Activated T-helper 1 cell treated with anti-CD3 and anti-CD28 coated beads, Interleukin-12 subunit alpha, Interleukin-12 subunit beta, Interleukin-2, Interleukin-4 antibody, amounts not matched to agents 30 ng/mL and 10 ng/mL and 1 ng/mL, durations not matched to agents 14 hours and 24 hours and 36 hours (primary cell): ENCODE data around the gene USP25. TPM values are rescaled to one million over a fixed set of nuclear protein-coding genes. Genes with fewer than 3 reads are reported as not detected.

Experiments
- DNase-seq: peaks from one replicate; pipeline ENCODE4 v3.0.0; 2021; ENCODE audit warnings: low spot score
- H3K27ac Mint-ChIP-seq: one replicate; pipeline ENCODE4 v1.8.0; 2021; ENCODE audit warnings: mild to moderate bottlenecking, mixed read lengths
- H3K27me3 Mint-ChIP-seq: one replicate; pipeline ENCODE4 v1.8.0; 2022; ENCODE audit warnings: mild to moderate bottlenecking, moderate library complexity, mixed read lengths; ENCODE audit not compliant: insufficient read depth
- H3K36me3 Mint-ChIP-seq: one replicate; pipeline ENCODE4 v1.8.0; 2021; ENCODE audit warnings: low read depth, mixed read lengths
- H3K4me1 Mint-ChIP-seq: one replicate; pipeline ENCODE4 v1.8.0; 2021; ENCODE audit warnings: low read depth, mixed read lengths
- H3K4me3 Mint-ChIP-seq: one replicate; pipeline ENCODE4 v1.8.0; 2021; ENCODE audit warnings: mild to moderate bottlenecking, moderate library complexity, mixed read lengths
- H3K9me3 Mint-ChIP-seq: one replicate; pipeline ENCODE4 v1.8.0; 2021; ENCODE audit warnings: mixed read lengths
- intact Hi-C: fragments of 100-400 bp; cut with micrococcal nuclease; formaldehyde crosslinking; loops from one replicate; pipeline ENCODE4 v1.15.1; 2024
- total RNA-seq: library from RNA; stranded (reverse); gene quantifications from 2 replicates; pipeline ENCODE4 v1.2.3, GENCODE V29; 2022

The USP25 gene
- total RNA-seq: 25.6 and 26.8 TPM in 2 replicates

GRCh38 chr21:15729674-15730483 lies at the start of gene USP25:
USP25 (plus strand) TSS chr21:15729982; CDS start chr21:15730394, 412 bp downstream.
- H3K36me3 Mint-ChIP-seq: no peaks in the 10 kb centered on the region

DNA sequence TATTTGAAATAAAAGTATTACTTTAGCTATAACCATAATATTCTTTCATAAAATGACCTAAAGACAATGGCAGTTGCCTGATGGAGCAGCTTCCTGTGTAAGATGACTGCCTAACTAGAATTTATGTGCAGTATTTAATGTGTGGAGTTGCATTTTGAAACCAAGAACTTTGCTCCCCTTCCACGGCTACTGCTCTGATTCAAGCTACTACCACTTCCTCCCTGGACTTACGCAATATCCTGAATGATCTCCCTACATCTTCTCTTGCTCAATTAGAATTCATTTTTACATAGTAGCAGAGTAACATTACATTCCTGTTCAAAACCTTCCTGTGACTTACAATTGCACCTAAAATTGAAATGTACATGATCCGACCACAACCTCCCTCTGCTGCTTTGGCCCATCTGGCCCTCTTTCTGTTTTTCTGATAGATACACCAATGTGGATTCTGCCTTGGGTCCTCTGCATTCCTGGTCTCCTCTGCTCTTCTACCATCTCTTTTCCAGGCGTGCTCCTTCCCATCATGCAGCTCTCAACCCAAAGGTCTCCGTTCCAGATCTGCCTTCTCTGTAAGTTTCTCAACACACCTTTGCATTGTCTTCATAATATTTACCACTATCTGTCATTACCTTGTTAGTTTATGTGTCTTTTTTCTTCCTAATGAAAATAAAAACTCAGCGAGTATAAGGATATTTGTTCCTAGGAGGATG lies 47.4 kb upstream of the USP25 start:
- Mint-ChIP-seq H3K4me1 (peaks cover 6% of the 10 kb centered on the region), H3K4me3 (no peak overlapping the region), H3K9me3 (no peaks in the 10 kb centered on the region), H3K27ac (no peak overlapping the region), H3K36me3 (no peaks in the 10 kb centered on the region), H3K27me3 (peaks cover 3% of the 10 kb centered on the region)
- intact Hi-C loops: no loop called here
- no peak for DNase-seq

More at GRCh38 chr21:15729674-15730483, at the start of gene USP25:
- intact Hi-C loops: loop anchor here (1.0 to 10.0 kb wide), 8 partner anchors 47 to 1882 kb away; partner anchors contain the start of genes BTG3 and HSPA13
- peaks cover 40% of the 10 kb centered on the region for H3K4me1 Mint-ChIP-seq
- H3K9me3 Mint-ChIP-seq: no peaks in the 10 kb centered on the region
- DNase-seq: peak; percentile 80
- H3K4me3 Mint-ChIP-seq: peak within 1 kb of the TSS; percentile 93
- peak within 1 kb of the TSS; percentile 91 for H3K27ac Mint-ChIP-seq
- peaks cover 31% of the 10 kb centered on the region for H3K27me3 Mint-ChIP-seq

GRCh38 chr21:15682977-15683376 lies 46.8 kb upstream of the USP25 start:
- intact Hi-C loops: no loop called here
- H3K4me3 Mint-ChIP-seq: no peak overlapping the region
- no peaks in the 10 kb centered on the region for H3K36me3 Mint-ChIP-seq
- peaks cover 3% of the 10 kb centered on the region for H3K27me3 Mint-ChIP-seq
- no peak overlapping the region for H3K27ac Mint-ChIP-seq
- no peaks in the 10 kb centered on the region for H3K9me3 Mint-ChIP-seq
- DNase-seq: no peak
- peaks cover 6% of the 10 kb centered on the region for H3K4me1 Mint-ChIP-seq

DNA sequence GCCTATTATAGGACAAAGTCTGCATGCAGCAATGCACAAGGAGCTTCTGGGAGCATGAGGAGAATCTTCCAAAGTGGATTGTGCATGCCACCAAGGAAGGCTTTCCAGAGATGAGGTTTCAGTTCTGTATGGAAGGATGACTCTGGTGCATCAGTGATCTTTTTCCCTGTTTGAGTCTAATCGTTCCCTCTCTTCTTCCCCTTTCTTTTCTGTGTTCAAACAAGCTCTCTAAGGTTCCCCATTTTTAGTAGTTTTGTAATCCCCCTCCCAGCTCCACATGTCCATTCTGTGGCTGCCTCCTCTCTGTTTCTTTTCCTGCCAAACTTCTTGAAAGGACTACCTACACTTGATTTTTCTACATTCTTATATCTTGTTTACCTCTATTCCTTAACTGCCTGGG lies 43.3 kb upstream of the USP25 start:
- Mint-ChIP-seq H3K27ac (no peak overlapping the region), H3K36me3 (no peaks in the 10 kb centered on the region), H3K9me3 (no peaks in the 10 kb centered on the region), H3K4me3 (no peak overlapping the region), H3K27me3 (no peaks in the 10 kb centered on the region), H3K4me1 (peaks cover 6% of the 10 kb centered on the region)
- intact Hi-C loops: no loop called here
- DNase-seq: no peak

DNA sequence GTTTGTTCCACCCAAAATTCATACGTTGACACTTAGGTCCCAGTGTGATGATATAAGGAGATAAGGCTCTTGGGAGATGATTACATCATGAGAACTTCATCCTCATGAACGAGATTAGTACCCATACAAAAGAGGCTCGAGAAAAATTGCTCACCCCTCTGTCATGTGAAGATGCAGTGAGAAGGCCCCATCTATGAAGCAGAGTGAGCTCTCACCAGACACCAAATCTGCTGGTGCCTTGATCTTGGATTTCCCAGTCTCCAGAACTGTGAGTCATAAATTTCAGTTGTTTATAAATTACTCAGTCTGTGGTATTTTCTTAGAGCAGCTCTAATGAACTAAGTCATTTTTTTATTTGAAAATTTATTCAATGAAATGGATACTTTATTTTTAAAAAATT lies 42.6 kb upstream of the USP25 start:
- no peaks in the 10 kb centered on the region for H3K27me3 Mint-ChIP-seq
- intact Hi-C loops: no loop called here
- H3K9me3 Mint-ChIP-seq: no peaks in the 10 kb centered on the region
- H3K4me3 Mint-ChIP-seq: no peak overlapping the region
- H3K27ac Mint-ChIP-seq: no peak overlapping the region
- H3K36me3 Mint-ChIP-seq: no peaks in the 10 kb centered on the region
- no peak for DNase-seq
- peaks cover 6% of the 10 kb centered on the region for H3K4me1 Mint-ChIP-seq

DNA sequence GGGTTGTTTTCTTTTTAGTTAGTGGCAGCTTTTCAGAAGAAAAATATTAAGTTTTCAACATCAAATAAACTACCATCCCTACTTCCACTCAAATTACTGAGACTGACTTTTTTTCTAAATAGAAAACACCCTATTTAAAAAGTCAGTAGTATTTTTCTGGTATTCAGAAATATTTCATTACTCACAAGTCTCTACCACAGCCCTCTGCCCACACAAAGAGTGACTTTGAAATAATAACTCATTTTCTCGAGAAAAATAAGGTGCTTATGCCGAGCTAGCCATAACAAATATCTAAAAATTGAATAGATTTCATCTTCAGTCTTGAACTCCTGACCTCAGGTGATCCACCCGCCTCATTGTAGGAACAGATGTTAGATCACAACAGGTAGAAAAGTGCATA lies 41.8 kb upstream of the USP25 start:
- no peak overlapping the region for H3K27ac Mint-ChIP-seq
- H3K36me3 Mint-ChIP-seq: no peaks in the 10 kb centered on the region
- H3K27me3 Mint-ChIP-seq: no peaks in the 10 kb centered on the region
- H3K9me3 Mint-ChIP-seq: no peaks in the 10 kb centered on the region
- H3K4me1 Mint-ChIP-seq: no peaks in the 10 kb centered on the region
- no peak overlapping the region for H3K4me3 Mint-ChIP-seq
- intact Hi-C loops: no loop called here
- DNase-seq: no peak

- Mint-ChIP-seq H3K27me3 (no peaks in the 10 kb centered on the region), H3K36me3 (no peaks in the 10 kb centered on the region), H3K27ac (no peak overlapping the region), H3K4me3 (no peak overlapping the region), H3K4me1 (no peaks in the 10 kb centered on the region), H3K9me3 (no peaks in the 10 kb centered on the region)
- intact Hi-C loops: no loop called here
- no peak for DNase-seq
These were observed 41.0 kb upstream of the USP25 start for GRCh38 chr21:15688809-15689208.

DNA sequence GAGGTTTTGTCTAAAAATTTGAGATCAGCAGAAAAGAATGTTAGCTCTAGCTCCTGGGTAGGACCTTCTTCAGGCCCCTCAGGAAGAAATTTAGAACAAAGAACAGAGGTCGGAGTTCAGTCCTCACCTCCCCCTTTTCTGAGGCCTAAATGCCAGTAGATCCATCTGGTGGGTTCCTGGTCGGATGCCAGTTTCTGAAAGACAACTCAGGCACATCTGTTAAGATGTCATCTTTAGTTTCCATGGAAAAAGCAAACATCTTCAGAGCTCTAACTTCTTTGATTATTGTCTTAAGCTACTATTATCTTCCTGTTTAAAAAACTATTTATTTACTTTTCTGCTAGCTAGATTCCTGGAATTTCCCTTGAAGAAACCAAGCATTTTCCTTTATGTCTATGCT lies 37.1 kb upstream of the USP25 start:
- Mint-ChIP-seq H3K4me1 (peaks cover 5% of the 10 kb centered on the region), H3K4me3 (no peak overlapping the region), H3K9me3 (no peaks in the 10 kb centered on the region), H3K27me3 (peaks cover 9% of the 10 kb centered on the region), H3K36me3 (no peaks in the 10 kb centered on the region), H3K27ac (no peak overlapping the region)
- intact Hi-C loops: no loop called here
- no peak for DNase-seq

- Mint-ChIP-seq H3K36me3 (no peaks in the 10 kb centered on the region), H3K27ac (no peak overlapping the region), H3K9me3 (no peaks in the 10 kb centered on the region), H3K27me3 (peaks cover 9% of the 10 kb centered on the region), H3K4me3 (no peak overlapping the region), H3K4me1 (peaks cover 5% of the 10 kb centered on the region)
- no peak for DNase-seq
- intact Hi-C loops: no loop called here
These were observed 34.5 kb upstream of the USP25 start for GRCh38 chr21:15695241-15695640.

DNA sequence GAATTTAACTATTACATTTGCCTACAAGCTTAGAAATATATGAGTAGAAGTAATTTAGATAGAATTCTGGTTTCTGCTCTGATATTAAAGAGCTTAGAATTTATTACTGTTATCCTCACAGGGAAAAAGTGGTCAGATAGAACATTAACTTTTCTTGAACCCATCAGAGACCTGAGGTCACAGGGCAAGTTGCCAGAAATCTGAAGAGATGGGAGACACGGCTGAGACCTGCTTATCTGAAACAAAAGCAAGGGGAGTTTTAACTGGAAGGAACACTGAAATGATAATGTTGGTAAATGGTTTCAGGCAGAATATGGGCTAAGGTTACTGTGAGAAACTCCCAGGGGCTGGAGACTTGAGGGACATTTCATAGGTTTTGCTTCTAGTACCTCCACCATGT lies 28.0 kb upstream of the USP25 start:
- Mint-ChIP-seq H3K27me3 (peaks cover 5% of the 10 kb centered on the region), H3K36me3 (no peaks in the 10 kb centered on the region), H3K27ac (no peak overlapping the region), H3K9me3 (peaks cover 3% of the 10 kb centered on the region), H3K4me1 (no peaks in the 10 kb centered on the region), H3K4me3 (no peak overlapping the region)
- no peak for DNase-seq
- intact Hi-C loops: no loop called here

DNA sequence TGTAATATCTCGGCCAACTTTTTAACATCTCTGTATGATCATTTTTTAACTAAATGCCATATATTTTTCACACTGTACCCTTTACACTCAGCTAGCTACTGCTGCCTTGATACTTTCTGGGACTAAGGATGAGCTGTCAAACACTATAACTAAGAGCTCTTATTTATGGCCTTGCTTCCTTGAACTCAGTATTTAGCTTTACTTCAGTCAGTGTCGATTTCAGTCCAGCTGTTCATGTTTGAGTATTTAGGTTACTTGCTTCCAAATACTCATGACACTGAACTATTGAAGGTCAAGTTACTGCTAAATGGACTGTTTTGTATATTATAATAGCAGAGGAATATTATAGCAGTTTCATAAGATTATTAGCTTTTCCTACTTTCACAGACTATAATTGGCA lies 25.9 kb upstream of the USP25 start:
- Mint-ChIP-seq H3K9me3 (peaks cover 3% of the 10 kb centered on the region), H3K4me1 (no peaks in the 10 kb centered on the region), H3K27ac (no peak overlapping the region), H3K4me3 (no peak overlapping the region), H3K36me3 (no peaks in the 10 kb centered on the region), H3K27me3 (peaks cover 7% of the 10 kb centered on the region)
- DNase-seq: no peak
- intact Hi-C loops: no loop called here

GRCh38 chr21:15706696-15707095 lies 23.1 kb upstream of the USP25 start:
- Mint-ChIP-seq H3K27me3 (peaks cover 7% of the 10 kb centered on the region), H3K4me3 (no peak overlapping the region), H3K9me3 (peaks cover 3% of the 10 kb centered on the region), H3K4me1 (no peaks in the 10 kb centered on the region), H3K36me3 (no peaks in the 10 kb centered on the region), H3K27ac (no peak overlapping the region)
- no peak for DNase-seq
- intact Hi-C loops: no loop called here

GRCh38 chr21:15713412-15713811 lies 16.4 kb upstream of the USP25 start:
- H3K4me1 Mint-ChIP-seq: no peaks in the 10 kb centered on the region
- H3K27me3 Mint-ChIP-seq: peaks cover 11% of the 10 kb centered on the region
- intact Hi-C loops: no loop called here

More at GRCh38 chr21:15713412-15713811, 16.4 kb upstream of the USP25 start:
- no peak overlapping the region for H3K4me3 Mint-ChIP-seq
- H3K9me3 Mint-ChIP-seq: no peaks in the 10 kb centered on the region
- H3K36me3 Mint-ChIP-seq: no peaks in the 10 kb centered on the region
- no peak overlapping the region for H3K27ac Mint-ChIP-seq
- DNase-seq: no peak
